H1 (cell line): ENCODE data around the gene RELT. TPM values are rescaled to one million over a fixed set of nuclear protein-coding genes. Genes with fewer than 3 reads are reported as not detected.

ENCODE experiments used
- CHD1 ChIP-seq: IDR thresholded peaks from 2 replicates; pipeline ENCODE4 v1.6.1; 2012; ENCODE audit warnings: low read depth, low read length, improper control_type of control experiment
- EP300 ChIP-seq, 2 experiments: IDR thresholded peaks; 1 replicate in 1 of 2; 2 replicates in 1 of 2; pipeline ENCODE4 v1.6.1; 2011 to 2012; ENCODE audit warnings: low read depth in 2 of 2, low read length in 2 of 2, mild to moderate bottlenecking in 2 of 2, borderline replicate concordance in 1 of 2, inconsistent platforms in 1 of 2, moderate library complexity in 1 of 2
- KDM5A ChIP-seq: fragments of 200-600 bp; IDR thresholded peaks from 2 replicates; pipeline ENCODE4 v1.7.1; 2012; ENCODE audit warnings: mild to moderate bottlenecking, low read length, inconsistent platforms, mixed read lengths
- polyA plus RNA-seq, 7 experiments: library from polyadenylated mRNA; depleted of rRNA in 3 of 7; stranded (reverse) in 5 of 7; unstranded in 2 of 7; fragments of >200 nt in 5 of 7; fragments of 200-250 nt in 2 of 7; gene quantifications; 1 replicate in 5 of 7; 2 replicates in 1 of 7; 4 replicates in 1 of 7; pipeline versions ENCODE4 v1.2.1 to v1.2.3, GENCODE V29; 2011 to 2013; ENCODE audit warnings: missing spikeins in 2 of 7, mixed read lengths in 2 of 7
- total RNA-seq: library from RNA; stranded (reverse); fragmentation: NEBNext Ultra II Directional; extraction: Animal tissue kit (Norgen Biotek cat#: 25700); gene quantifications from 2 replicates; pipeline ENCODE4 v1.2.1, GENCODE V29; 2021
- TF ChIP-seq, protein P1 (sequence below): IDR thresholded peaks from 2 replicates; pipeline ENCODE4 v1.6.1; 2011; ENCODE audit warnings: low read length, improper control_type of control experiment

RELT gene
- total and polyA plus RNA-seq, 2 of the 8 experiments (the other 6 are each of a cell fraction or from before 2014, with no cell fraction given), result 3.4 to 5.7 TPM

- no peak for TF ChIP-seq EP300 (IDR thresholded peaks at IDR 0.05; ENCODE audit: borderline replicate concordance in 1 of 2, low read depth in 2 of 2, low read length in 2 of 2)
- TF ChIP-seq CHD1, result no peak
- TF ChIP-seq KDM5A, result no peak
- TF ChIP-seq, protein P1, sequence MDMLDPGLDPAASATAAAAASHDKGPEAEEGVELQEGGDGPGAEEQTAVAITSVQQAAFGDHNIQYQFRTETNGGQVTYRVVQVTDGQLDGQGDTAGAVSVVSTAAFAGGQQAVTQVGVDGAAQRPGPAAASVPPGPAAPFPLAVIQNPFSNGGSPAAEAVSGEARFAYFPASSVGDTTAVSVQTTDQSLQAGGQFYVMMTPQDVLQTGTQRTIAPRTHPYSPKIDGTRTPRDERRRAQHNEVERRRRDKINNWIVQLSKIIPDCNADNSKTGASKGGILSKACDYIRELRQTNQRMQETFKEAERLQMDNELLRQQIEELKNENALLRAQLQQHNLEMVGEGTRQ, result no peak
These were observed 36.0 kb upstream of the RELT start (continued) for GRCh38 chr11:73340164-73340563.
